OCI-LY7 (cell line): ENCODE data around the gene COLEC12.

Source experiments
- EZH2phosphoT487 ChIP-seq: fragments of 200-600 bp; sonication (generic); IDR thresholded peaks from 2 replicates; pipeline ENCODE4 v1.6.1; 2018; ENCODE audit warnings: low read depth, borderline replicate concordance, mild to moderate bottlenecking, mixed run types, antibody characterized with exemption, low read length, moderate library complexity, mixed read lengths
- TF ChIP-seq, protein P1 (sequence below): fragments of 200-600 bp; sonication (generic); conservative IDR thresholded peaks from 2 replicates; pipeline ENCODE4 v1.5.1; 2014; ENCODE audit warnings: mild to moderate bottlenecking, antibody characterized with exemption, low read length, moderate library complexity, mixed read lengths

DNA sequence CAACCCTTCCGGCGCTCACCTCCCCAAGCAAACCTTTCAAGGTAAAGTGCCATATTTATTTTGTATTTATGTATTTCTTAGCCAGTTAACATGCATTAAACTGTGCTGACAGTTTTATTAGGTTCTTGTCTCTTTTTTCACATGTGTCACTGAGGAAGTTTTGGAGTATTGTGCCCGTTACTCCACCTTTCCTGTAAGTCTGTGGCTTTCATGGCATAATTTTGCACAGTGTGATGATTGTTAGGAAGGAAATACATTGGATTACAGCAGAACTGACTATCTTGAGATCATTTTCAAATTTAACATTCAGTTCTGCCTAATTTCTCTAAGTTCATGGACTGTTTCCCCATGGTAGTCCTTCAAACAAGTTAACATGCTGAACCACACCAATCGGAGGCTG lies 67.7 kb downstream of the COLEC12 start:
- TF ChIP-seq, protein P1, sequence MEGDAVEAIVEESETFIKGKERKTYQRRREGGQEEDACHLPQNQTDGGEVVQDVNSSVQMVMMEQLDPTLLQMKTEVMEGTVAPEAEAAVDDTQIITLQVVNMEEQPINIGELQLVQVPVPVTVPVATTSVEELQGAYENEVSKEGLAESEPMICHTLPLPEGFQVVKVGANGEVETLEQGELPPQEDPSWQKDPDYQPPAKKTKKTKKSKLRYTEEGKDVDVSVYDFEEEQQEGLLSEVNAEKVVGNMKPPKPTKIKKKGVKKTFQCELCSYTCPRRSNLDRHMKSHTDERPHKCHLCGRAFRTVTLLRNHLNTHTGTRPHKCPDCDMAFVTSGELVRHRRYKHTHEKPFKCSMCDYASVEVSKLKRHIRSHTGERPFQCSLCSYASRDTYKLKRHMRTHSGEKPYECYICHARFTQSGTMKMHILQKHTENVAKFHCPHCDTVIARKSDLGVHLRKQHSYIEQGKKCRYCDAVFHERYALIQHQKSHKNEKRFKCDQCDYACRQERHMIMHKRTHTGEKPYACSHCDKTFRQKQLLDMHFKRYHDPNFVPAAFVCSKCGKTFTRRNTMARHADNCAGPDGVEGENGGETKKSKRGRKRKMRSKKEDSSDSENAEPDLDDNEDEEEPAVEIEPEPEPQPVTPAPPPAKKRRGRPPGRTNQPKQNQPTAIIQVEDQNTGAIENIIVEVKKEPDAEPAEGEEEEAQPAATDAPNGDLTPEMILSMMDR = no peak
- no peak for TF ChIP-seq EZH2phosphoT487
